Hematopoietic multipotent progenitor cell treated with erythropoietin and hydrocortisone succinate and interleukin-3 and kit ligand, for 8 days (in vitro differentiated cells): ENCODE data around the gene ATP9B.

Source experiments
- DNase-seq: peaks from one replicate; pipeline ENCODE4 v3.0.0-alpha.2; 2015

ATP9B gene

DNA sequence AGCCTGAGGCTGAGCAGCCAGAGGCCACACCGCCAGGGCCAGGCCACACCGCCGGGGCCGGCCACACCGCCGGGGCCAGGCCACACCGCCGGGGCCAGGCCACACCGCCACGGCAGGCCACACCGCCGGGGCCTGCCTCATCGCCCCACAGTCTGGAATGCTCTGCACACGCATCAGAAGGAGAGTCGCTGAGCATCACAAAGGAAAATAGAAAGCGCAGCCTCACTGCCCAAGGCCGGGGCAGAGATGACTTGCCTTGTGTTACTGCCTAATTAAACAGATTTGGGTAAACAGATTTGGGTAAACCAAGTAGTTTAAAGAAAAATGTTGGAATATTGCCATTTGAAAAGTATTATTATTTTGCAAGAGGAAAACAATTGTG is 316.1 kb downstream of the ATP9B start:
- DNase-seq: no peak

DNA sequence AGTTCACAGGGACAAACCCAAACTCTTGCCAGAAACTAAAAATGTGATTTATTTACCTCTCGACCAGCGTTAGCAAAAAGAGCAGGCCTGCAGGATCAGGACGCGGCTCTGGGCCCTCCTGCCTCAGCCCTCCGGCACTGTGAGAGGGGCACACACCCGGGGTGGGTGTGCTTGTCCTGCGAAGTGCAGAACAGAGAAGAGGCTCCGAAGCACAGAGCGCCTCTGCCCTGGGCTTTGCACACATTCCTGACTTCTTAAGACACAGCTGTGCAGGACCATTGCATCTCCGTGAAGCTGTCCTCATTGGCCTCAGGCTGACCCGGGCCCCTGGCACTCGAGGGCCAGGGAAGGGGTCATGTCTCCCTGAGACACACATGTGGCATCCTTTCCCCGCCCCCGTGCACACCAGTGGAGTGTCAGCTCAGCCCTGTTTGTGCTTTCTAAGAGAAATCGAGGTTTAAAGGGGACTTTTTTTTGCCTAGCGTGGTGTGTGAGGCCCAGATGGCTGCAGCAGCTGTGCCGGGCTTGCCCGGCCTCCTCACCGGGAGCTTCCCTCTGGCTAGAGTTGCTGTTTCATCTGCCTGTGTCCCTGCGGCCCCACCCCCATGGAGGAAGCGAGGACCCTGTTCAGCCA is 316.6 kb downstream of the ATP9B start:
- DNase-seq: no peak

DNA sequence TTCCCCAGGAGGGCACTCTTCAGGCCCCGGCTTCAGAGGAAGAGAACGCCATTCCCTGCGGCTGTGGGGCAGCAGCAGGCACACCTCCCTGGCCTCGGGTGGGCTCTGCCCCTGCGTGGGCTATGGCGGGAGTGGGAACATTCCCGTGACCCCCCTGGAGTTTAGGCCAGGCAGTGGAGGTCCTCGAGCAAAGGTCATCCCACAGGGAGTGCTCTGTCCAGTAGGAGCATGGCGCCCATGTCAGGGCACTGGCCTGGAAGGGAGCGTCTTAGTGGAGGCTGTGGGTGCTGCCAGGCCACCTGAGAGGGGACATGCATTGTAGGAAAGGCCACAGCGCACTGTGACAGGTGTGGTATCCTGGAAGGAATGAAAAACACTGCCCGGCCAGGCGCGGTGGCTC is 317.4 kb downstream of the ATP9B start:
- no peak for DNase-seq

DNA sequence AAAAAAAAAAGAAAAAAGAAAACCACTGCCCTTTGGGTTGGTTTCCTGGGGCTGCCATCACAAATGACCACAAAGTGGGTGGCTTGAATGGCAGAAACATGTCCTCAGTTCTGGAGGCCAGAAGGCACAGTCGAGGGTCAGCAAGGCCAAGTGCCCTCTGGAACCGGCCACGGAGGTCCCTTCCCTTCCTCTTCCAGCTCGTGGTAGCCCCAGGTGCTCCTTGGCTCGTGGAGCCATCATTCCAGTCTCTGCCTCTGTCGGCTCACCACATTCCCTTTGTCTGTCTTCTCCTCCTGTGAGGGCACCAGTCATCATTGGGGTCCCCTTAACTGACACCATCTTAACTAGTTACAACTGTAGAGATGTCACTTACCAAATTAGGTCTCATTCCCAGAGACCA is 318.0 kb downstream of the ATP9B start:
- no peak for DNase-seq

DNA sequence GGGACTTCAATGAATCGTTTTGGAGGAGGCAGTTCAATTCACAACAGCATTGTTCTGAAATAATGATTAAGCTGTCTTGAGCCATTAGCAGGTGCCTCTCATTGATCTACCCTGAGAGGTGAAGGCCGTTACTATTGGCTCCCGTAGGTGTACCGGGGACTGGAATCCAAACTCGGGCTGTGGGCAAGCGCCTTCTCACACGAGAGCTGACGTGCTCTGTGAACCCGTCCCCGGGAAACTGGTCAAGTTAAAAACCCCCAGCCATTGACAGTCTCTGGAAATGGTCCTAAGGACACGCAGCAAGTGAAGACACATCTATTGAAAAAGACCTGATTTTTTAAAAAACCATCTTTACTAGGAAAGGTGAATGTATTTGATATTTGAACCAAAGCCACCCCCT is 318.4 kb downstream of the ATP9B start:
- DNase-seq: no peak

DNA sequence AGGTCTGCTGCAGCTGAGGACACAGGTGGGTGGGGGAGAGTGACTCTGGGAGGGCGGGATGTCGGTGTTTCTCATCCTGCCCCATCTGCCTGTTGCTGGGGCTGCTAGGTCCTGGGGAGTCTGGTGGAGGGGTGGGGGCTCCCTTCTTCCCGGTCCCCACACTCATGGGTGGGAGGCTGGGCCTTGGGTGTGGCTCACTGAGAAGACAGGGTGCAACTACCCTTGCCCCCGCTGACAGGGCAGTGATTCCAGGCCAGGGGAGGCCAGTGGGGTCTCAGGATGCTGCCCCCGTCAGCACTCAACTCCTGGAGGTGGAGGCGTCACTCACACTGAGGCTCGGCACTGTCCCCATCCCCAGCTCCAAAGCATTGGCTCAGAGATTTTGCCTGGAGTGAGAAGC is 318.8 kb downstream of the ATP9B start:
- DNase-seq: no peak

DNA sequence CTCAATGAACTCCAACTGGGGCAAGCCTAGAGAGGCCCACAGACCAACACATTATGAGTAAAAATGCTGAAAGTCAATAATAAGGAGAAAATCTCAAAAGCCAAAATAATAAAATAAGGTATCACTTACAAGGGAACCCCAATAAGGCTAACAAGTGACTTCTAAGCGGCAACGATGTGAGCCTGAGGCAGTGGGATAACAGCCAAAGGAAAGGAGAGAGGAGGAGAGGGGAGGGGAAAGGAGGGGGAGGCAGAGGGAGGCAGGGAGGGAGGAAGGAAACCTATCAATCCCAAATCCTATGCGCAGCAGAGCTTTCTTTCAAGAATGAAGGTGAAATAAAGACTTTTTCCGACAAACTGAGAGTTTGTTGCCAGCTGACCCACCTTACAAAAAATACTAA is 320.5 kb downstream of the ATP9B start:
- no peak for DNase-seq

DNA sequence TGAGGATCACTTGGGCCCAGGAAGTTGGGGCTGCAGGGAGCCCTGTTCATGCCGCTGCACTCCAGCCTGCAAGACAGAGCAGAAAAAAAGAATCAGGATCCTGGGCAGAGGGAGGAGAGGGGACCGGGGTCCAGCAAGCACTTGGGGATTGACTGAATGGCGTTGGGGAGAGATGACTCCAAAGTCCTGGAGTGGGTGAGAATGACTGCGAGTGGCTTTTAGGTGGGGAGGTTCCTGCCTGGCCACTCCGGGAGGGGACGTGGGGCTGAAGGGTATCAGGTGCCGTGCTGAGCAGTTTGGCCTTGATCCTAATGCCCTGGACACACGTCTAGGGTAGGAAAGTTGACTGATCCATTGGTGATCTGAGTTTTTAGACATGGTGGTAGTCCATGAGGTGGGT is 323.0 kb downstream of the ATP9B start:
- DNase-seq: no peak

DNA sequence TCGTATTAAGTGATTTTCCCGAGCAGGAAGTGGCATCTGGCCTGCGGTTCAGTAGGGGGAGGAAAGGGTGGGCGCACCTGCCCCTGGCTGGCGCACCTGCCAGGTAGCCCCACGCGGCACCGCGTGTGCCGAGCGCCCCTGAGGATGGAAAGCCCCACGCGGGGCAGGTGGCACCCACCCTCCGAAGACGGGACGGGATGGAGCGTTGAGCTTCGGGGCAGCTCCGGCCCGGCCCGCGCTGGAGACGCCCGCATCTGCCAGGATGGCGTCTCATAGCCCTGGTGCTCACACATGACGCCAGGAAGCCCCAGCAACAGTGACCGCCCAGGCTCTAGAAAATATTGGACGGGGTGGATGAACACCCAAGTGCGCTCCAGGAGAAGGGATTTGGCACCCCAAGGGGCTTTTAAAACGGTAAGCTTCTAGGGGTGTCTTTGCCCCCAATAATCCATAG is 324.0 kb downstream of the ATP9B start:
- no peak for DNase-seq

DNA sequence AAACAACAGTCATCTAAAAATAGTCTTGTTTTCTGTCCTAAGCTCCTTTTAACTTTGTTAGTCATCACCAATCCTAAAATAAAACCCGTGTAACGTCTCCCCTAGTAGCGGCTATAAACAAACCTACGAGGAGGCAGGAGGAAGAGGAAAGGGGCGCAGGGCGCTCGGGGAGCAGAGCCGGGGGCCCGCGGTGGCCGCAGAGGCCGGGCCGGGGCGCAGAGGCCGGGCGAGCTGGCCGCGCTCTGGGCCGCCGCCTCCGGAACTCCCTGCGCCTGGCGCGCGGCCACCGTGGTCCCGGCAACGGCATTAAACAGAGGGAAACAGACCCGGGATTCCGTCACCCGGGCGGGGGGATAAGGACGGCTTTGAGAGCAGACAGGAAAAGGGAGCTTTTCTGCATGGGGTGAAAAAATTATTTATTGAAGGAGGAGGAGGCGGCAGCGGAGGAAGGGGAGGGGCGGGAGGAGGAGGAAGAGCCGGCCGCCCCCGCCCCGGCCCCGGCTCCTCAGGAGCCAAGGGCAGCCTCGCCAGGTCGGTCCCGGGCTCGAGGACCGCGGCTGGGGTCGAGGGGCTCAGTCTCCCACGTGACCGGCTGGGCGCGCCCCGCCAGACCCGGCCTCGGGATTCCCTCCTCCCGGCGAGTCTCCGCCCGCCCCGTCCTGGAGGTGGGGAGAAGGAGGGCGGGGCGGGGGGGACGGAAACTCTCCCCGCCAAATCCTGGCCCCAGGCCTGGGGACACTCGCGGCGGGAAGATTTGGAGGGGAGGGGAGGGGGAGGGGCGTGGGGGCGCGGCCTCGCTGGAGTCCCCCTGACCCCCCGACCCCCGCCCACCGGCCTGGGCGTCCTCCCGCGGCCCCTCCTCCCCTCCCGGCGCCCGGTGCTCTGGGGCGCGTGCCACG is 324.7 kb downstream of the ATP9B start:
- DNase-seq: peak; percentile 63

DNA sequence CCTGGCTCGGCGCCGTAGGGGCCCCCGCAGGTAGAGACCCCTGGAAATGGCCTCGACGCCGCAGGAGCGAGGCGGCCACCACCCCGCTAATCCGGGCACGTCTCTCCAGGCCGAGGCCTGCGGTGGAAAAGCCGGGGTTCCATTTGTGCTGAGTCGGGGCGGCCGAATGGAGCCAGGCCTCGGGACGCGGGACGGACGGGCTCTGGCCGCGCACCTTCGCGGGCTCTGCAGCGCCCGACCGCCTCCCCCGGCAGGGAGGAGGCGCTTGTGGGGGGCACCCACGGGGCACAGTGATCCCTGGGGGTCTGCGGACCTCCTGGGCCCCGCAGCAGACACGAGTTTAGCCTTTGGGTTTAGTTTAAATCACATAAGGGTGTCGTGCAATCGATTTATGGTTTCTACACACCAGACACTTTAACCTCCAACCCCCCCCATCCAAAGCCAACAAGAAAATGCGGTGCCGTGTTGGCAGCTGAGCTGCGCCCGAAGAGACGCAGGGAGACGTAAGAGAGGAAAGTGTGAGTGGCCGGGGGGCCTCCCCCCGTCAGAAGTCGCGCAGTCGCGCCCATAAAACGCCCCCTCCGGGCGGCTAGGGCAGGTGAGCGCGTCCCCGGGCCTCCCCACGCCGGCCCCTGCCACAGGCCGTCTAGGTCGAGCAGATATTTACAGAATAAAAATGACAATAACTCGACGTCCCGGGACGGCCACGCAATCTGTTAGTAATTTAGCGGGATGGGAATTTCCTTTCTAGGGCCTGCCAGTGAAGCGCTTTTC is 325.5 kb downstream of the ATP9B start:
- peak; percentile 57 for DNase-seq

DNA sequence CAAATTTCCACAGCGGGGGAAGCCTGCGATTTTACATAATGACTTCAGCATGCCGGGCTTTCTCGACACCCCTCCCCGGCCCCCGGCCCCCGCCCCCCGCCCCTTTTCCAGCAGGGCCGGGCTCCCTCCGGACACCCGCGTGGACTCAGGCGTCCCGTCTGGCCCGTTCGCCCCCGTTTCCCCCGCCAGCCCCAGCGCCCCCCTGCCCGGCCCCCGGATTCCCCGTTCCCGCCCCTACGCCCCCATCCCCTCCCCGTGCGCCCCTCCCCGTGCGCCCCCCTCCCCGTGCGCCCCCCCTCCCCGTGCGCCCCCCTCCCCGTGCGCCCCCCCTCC is 326.1 kb downstream of the ATP9B start:
- no peak for DNase-seq

DNA sequence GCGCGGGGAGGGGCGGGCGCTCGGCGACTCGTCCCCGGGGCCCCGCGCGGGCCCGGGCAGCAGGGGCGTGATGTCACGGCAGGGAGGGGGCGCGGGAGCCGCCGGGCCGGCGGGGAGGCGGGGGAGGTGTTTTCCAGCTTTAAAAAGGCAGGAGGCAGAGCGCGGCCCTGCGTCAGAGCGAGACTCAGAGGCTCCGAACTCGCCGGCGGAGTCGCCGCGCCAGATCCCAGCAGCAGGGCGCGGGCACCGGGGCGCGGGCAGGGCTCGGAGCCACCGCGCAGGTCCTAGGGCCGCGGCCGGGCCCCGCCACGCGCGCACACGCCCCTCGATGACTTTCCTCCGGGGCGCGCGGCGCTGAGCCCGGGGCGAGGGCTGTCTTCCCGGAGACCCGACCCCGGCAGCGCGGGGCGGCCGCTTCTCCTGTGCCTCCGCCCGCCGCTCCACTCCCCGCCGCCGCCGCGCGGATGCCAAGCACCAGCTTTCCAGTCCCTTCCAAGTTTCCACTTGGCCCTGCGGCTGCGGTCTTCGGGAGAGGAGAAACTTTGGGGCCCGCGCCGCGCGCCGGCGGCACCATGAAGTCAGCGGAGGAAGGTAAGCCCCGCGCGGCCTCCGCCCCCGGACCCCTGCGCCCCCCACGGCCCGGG is 326.7 kb downstream of the ATP9B start, which contains the start of gene NFATC1:
TSS of gene NFATC1 (plus strand) at position 170 of the 644 bp plus-strand sequence. CDS start at position 465, 295 bp downstream.
- peak; percentile 69 for DNase-seq

DNA sequence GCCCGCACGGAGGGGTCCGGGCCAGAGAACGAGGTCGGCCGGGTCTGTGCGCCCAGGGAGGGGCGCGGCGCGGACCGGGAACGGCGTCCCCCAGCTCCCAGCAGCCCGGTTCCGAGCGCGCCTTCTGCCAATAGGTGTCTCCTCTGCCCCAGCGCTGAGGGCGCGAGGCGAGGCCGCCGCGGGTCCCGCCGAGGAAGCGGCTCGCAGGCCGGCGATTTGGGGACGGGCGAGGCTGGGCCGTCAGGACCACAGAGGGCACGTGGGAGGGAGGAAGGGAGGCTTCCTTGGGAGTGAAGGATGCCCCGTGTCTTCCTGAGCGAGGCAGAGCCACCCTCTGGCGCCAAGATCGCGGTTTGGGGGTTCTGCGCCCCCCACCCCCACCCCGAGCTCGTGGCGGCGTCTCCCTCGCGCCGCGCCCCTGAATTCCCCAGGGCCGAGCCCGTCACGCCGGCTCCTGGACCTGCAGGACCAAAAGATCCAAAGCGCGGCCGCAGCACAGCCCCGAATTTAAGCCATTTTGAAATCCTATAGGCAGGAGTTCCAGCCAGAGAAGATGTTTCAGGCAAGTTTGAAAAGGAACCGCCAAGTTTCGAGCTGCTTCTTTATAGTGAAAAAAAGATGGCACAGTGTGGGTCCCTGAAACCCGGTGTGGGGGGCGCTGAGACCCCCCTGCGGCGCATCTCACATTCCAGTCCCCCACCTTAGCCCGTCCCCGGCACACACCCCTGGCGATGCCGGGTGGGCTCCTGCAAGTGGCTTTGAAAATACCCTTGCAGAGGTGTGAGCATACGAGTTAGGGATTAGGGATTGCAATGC is 327.4 kb downstream of the ATP9B start:
- peak; percentile 61 for DNase-seq

DNA sequence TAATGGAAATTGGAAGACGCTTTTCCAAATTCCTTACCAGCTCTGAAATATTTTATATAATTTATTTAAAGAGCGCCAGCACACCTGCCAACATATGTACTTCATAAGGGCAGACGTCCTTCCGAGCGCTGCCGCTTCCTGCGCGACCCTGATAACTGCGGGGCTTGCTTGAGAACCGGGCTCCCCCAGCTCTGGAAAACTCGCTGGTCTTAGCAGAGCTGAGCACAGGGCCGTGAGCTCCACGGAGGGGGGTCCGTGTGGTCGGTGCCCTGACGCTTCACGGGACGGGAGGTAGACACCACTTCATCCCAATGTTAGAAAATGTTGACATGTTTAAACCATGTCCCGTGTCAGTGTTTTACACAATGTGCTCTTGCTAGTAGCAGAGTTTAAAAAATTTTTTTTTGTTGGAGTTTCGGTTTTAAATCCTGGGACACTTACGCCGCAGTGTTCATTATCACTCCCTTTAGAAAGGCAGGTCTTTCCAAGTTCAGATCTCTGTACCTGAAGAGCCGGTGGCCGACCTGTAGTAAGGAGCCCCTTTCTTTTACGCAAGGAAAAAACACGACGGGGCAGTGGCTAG is 328.1 kb downstream of the ATP9B start:
- DNase-seq: no peak

DNA sequence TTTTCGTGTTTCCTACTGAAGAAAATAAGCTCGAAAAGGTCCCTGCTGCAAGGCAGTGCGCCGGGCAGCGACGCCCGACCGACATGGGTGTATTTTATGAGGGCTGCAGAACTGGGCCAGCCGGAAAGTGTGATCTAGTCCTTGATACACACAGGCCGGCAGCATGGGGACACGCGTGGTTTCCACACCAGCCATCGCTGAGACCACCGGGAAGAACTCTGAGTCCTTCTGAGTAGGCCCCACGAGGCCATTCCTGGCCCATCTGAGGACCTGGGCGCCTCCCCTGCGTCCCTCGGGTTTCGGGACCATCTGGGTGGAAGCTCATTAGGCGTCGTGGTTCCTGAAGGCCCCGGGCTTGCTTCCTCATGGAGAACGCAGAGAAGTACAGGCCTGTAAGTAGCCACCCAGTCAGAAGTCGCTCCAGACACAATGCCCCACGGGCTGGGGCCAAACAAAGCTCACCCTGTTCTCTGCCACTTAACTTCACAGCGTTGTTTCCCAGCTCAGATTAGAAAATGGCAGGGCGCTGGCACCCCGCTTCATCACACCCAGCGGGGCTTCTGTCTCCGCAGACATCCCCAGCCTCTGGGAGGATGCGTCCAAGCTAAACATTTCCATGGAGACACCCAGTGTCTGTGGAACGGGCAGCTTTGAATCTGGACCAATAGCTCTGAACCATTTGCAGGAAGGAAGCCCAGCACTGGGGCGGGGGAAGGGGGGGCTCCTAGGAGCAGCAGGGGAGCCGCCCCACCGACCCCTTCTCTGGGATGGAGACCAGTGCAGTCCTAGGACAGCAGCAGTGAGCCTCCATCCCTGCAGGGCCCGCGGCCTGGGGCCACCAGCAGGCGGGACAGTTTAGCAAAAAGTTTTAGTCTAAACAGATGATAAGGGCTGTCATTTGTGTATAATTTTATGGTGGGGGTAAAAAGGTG is 328.9 kb downstream of the ATP9B start:
- DNase-seq: no peak

DNA sequence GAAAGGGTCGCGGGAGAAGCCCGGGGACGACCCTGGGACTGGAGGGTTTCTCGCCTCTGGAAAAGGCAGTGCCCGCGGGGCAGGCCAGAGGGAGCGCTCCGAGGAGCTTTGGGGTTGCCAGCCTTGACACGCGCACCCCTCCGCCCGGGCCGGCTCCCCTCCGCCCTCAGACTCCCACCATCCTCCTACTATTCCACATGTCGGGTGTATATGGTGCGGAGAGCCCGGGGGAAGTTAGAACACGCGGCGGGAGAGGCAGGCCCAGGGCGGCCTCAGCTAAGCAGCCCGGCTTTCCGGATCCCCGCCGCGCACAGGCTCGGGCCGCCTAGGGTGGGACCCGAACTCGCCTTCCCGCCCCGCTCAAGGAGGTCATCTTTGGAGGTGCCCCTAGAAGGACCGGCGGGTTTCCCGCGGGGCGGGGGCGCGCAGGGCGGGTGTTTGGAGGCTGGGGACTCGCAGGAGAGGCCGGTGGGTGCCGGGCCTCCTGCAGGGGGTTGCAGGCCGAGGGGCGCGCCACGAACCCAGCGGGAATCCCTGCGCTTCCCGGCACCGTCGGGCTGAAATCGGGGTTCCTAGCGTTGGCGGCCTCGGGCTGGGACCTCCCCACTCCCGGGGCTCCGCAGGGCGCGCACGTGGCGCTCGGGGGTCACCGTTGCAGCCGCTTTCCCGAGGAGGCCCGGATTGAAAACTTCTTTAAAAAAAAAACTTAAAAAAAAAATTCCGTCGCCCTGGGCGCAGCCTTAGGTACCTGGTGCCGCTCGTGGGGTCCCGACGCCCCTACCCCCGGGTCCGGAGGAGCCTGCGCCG is 330.3 kb downstream of the ATP9B start:
- no peak for DNase-seq

DNA sequence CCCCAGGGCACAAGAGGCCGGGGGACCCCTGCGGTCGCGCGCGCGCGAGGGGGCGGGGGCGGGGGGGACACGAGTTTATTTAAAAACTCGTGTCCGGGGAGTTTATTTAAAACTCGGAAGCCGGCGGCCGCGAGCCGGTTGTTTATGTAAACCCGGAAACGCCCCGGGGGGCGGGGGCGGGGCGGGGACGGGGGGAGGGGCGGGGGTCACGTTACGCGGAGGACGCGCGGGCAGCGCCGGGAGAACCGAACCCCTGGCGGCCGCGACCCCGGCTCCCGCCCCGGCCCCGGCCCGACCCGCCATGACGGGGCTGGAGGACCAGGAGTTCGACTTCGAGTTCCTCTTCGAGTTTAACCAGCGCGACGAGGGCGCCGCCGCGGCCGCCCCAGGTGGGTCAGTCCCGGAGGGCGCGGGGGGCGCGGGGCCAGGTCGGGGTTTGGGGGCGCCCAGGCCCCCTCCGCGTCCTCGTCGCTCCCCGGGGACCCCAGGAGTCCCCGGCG is 330.9 kb downstream of the ATP9B start:
- peak; percentile 45 for DNase-seq

DNA sequence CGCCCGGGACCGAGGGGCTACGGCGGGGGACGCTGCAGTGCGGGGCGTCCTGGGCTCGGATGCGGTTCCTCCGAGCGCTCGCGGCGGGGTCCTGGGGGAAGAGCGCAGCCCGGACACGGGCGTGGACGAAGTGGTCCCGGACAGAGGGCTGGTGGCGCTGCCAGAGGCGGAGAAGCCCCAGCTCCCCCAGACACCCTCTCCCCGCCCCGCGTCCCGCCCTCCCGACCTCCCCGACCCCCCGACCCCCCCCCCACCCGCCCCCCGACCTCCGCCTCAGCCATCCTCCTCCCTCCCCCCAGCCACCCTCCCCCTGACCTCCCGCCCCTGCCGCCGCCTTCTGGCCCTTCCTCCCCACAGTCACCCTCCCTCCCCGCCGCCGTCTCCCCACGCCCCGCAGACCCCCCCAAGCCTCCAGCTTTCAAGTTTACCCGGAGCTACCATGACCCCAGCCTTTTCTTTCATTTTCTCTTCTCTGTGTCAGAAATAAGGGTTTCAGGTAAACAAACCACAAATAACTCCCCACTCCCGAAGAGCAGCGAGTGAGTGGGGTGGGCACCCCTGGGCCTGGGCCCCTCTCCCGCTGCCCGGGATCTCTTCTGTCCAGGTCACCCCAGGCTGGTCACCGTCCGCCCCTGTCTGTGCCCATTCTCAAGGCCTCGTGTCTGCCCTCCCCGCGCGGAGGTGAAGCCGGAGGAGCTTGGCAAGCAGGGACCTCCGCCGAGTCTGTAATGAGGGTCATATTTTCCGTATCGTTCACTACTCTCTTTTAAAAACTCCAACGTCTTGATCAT is 331.6 kb downstream of the ATP9B start:
- no peak for DNase-seq
